ENCODE data around the gene ZKSCAN8. TPM values are rescaled to one million over a fixed set of nuclear protein-coding genes. Genes with fewer than 3 reads are reported as not detected.

ZKSCAN8 gene
- total RNA-seq, 1 donor from 2014 or later, result 18.6 TPM

DNA sequence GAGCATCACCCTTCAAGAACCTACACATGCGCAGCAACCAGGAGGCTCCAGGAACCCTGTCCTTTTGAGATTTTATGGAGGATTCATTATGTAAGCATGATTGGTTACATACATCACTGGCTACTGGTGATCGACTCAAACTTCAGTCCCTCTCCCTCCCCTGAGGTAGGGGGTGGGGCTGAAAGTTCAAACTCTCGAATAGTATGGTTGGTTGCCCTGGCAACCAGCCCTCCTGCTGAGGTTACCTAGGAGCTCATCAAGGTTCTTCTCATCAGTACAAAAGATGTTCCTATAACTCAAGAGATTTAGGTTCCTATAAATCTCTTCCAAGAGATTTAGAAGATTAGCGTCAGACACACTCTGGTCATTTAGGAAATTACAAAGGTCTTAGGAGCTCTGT lies 61.5 kb downstream of the ZKSCAN8 start:
- intact Hi-C loops (cut with micrococcal nuclease), result no loop called here

DNA sequence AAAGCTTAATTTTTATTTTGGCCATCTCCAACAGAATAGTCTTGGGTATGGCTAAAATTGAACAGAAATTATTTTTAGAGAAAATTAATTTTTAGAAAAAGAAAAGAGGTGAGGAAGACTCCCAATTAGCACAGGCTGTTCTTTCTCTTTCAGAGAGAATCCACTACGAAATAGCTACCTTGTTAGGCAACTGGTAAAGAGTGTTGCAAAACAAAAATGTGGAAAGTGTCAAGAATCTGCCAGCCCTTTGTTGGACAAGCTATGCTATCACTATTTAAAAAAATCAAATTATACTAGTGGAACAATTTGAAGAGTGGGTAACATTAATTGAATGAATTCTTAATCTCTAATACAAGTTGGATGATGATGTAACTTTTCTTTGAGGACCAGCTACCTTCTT lies 64.2 kb downstream of the ZKSCAN8 start:
- intact Hi-C loops (cut with micrococcal nuclease), result loop anchor here (2.0 kb wide), 1 partner anchor 63 kb away; no protein-coding TSS in a partner anchor

DNA sequence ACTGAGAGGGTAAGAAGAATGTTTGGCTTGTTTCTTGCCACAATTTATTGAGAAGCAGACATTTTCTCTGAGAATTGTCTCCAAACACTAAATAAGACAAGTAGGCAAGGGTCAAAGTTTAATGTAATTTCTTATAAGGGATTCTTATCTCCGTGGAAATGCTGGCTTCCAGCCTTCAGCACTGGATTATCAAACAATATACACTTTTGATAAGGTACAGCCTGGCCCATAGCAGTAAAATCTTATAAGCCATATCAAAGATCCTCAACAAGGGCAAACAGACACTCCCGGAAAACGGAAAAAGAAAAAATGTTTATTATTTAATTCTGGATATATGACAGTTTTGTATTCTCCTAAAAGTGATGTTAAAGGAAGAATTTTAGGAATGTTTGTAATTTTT lies 64.8 kb downstream of the ZKSCAN8 start:
- intact Hi-C loops (cut with micrococcal nuclease), result loop anchor here (2.0 kb wide), 1 partner anchor 64 kb away; no protein-coding TSS in a partner anchor

DNA sequence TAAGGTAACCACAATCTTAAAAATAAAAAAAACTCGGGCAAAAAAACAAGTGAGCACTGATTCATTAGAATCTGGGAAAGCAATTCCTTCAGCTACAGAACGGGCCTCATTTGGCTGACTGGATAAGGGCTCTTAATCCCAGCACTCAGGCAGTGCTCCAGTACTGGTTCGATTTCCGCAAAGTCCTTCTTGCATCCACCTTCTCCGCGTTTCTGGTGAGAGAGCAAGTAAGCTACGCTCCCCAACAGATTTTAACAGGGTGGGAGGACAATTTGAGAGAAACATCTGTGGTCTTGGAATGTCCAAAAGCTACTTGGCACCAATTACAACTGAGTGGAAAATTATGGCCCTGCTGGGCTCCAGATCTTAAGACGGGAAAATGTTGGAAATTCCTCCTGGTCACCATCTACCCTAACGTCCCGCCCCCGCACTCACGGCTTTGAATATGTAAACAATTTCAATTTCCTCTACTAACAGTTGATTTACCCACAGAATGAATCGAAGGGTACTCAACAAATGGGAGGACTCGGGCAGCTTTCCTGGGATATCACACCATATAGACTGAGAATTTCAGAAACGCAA lies 65.3 kb downstream of the ZKSCAN8 start:
- intact Hi-C loops (cut with micrococcal nuclease), result loop anchor here (2.0 kb wide), 1 partner anchor 64 kb away; no protein-coding TSS in a partner anchor

DNA sequence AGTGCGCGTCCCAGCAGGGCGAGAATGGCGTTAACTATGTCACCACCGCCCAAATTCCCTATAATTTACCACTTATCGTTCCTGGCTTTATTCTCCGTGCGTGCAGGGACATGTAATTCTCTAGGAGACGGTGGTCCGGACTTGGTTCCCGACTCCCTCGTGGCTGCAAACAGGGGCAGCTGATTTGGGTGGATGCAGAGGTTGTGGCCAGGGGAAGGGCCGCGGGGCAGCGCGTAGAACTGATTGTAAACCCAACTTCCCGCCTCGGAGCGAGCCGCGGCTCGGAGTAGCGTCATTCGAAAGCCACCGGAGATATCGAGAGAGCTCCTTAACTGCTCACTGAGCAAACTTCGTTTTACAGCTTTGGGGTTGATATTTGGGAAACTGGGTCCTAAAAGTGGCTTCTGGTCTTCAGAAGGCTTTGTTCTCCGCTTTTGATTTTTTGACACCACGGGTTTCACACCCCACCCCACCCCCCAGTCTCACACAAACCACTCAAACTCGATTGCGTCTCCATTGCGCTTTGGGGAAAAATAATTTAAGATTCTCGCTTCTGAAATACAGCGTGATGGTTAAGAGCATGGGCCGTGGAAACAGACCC lies 65.9 kb downstream of the ZKSCAN8 start:
- intact Hi-C loops (cut with micrococcal nuclease), result loop anchor here (2.0 kb wide), 1 partner anchor 65 kb away; no protein-coding TSS in a partner anchor

DNA sequence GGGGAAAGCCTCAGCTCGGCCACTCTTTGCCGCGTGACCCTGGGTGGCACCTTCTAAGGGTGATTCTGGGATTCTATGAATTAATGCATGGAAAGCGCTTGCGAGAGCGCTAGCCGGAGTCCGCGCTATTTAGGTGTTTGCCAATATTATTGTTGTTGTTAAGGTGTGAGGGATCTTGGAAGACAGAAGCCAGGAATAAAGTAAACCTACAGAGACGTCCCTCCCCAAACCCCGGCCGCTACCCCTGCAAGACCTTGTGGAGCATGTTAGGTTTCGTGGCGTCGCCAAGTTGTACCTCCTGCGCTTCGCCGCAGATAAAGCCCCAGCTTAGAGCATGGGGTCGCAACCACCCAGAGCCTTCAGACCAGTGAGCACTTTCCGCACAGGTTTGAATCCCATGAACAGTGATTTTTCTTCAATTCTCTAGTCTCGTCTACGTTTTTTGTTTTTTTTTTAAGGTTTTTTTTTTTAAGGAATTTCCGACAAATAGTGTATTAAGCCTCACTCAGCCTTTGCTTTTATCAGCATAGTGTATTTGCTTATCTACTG lies 66.5 kb downstream of the ZKSCAN8 start:
- intact Hi-C loops (cut with micrococcal nuclease), result no loop called here

Other genes starting within 250 kb of the ZKSCAN8 start
- gene OR2B2, start 229.5 kb upstream of the ZKSCAN8 start, total RNA-seq, result not detected in 2 replicates
- gene OR2B6, start 184.6 kb upstream of the ZKSCAN8 start, total RNA-seq, result 0.30 TPM in 1 of 2 replicates, not detected in the other
- gene ZNF165, start 61.3 kb upstream of the ZKSCAN8 start, total RNA-seq, result 0.43 and 0.66 TPM in 2 replicates
- gene ZSCAN16, start 17.3 kb upstream of the ZKSCAN8 start, total RNA-seq, result 5.4 and 5.6 TPM in 2 replicates
- gene ZSCAN9, start 83.4 kb downstream of the ZKSCAN8 start, total RNA-seq, result 6.1 and 6.5 TPM in 2 replicates
- gene ZKSCAN4, start 110.4 kb downstream of the ZKSCAN8 start, total RNA-seq, result 6.0 and 6.4 TPM in 2 replicates
- not detected in 2 replicates for gene NKAPL, start 117.4 kb downstream of the ZKSCAN8 start, total RNA-seq
- 7.3 and 8.4 TPM in 2 replicates for gene ZSCAN26, start 125.3 kb downstream of the ZKSCAN8 start, total RNA-seq
- 2.4 and 2.8 TPM in 2 replicates for gene PGBD1, start 139.7 kb downstream of the ZKSCAN8 start, total RNA-seq
- gene ZSCAN31, start 194.3 kb downstream of the ZKSCAN8 start, total RNA-seq, result 0.98 and 1.3 TPM in 2 replicates
- 5.2 and 5.5 TPM in 2 replicates for gene ZKSCAN3, start 208.1 kb downstream of the ZKSCAN8 start, total RNA-seq